ENCODE measurements around the gene IFNL1.

The IFNL1 gene

GRCh38 chr19:39321117-39321831, 25.1 kb downstream of the IFNL1 start:
- no peak overlapping the region for H3K27ac ChIP-seq
- TF ChIP-seq ZFX (IDR thresholded peaks at IDR 0.05; ENCODE audit: borderline replicate concordance) (no peak), CTCF (IDR thresholded peaks at IDR 0.05) (no peak)

GRCh38 chr19:39321832-39322176, 25.6 kb downstream of the IFNL1 start:
- no peak overlapping the region for H3K27ac ChIP-seq
- no peak for TF ChIP-seq CTCF (IDR thresholded peaks at IDR 0.05)
- TF ChIP-seq ZFX (IDR thresholded peaks at IDR 0.05; ENCODE audit: borderline replicate concordance) = no peak

- TF ChIP-seq ZFX (IDR thresholded peaks at IDR 0.05; ENCODE audit: borderline replicate concordance) (no peak), CTCF (IDR thresholded peaks at IDR 0.05) (no peak)
- no peak overlapping the region for H3K27ac ChIP-seq
These were observed 28.1 kb downstream of the IFNL1 start for GRCh38 chr19:39324242-39324842.

- TF ChIP-seq CTCF (IDR thresholded peaks at IDR 0.05) (no peak), ZFX (IDR thresholded peaks at IDR 0.05; ENCODE audit: borderline replicate concordance) (no peak)
- H3K27ac ChIP-seq = no peak overlapping the region
These were observed 29.8 kb downstream of the IFNL1 start for GRCh38 chr19:39325778-39326665.

GRCh38 chr19:39327363-39328045, 31.3 kb downstream of the IFNL1 start:
- TF ChIP-seq ZFX (IDR thresholded peaks at IDR 0.05; ENCODE audit: borderline replicate concordance) (no peak), CTCF (IDR thresholded peaks at IDR 0.05) (no peak)

GRCh38 chr19:39328046-39328705, 32.0 kb downstream of the IFNL1 start:
- TF ChIP-seq CTCF (IDR thresholded peaks at IDR 0.05) = peak; percentile 94
- no peak for TF ChIP-seq ZFX (IDR thresholded peaks at IDR 0.05; ENCODE audit: borderline replicate concordance)
- no peak overlapping the region for H3K27ac ChIP-seq

More at GRCh38 chr19:39327363-39328045, 31.3 kb downstream of the IFNL1 start:
- no peak overlapping the region for H3K27ac ChIP-seq
